GM12865 (cell line): ENCODE measurements around the gene ATP2A3.

Experiments
- DNase-seq: peaks from one replicate; pipeline ENCODE4 v3.0.0; 2010; ENCODE audit warnings: low read depth
- H3K4me3 ChIP-seq: 2 replicates; pipeline ENCODE4 v1.5.1; 2011; ENCODE audit warnings: mild to moderate bottlenecking, low read depth, low read length, control low read depth
- CTCF ChIP-seq: IDR thresholded peaks from 2 replicates; pipeline ENCODE4 v1.5.1; 2011; ENCODE audit warnings: low read length, control low read depth, low read depth, inconsistent platforms; ENCODE audit not compliant: insufficient read depth; ENCODE audit errors: missing control alignments

Gene ATP2A3

GRCh38 chr17:3972931-3973330, 8.7 kb upstream of the ATP2A3 start:
- no peak overlapping the region for H3K4me3 ChIP-seq
- DNase-seq: no peak
- TF ChIP-seq CTCF: no peak

- DNase-seq: no peak
- TF ChIP-seq CTCF: no peak
- H3K4me3 ChIP-seq: no peak overlapping the region
Measured at GRCh38 chr17:3972281-3972731, 8.1 kb upstream of the ATP2A3 start.

DNA sequence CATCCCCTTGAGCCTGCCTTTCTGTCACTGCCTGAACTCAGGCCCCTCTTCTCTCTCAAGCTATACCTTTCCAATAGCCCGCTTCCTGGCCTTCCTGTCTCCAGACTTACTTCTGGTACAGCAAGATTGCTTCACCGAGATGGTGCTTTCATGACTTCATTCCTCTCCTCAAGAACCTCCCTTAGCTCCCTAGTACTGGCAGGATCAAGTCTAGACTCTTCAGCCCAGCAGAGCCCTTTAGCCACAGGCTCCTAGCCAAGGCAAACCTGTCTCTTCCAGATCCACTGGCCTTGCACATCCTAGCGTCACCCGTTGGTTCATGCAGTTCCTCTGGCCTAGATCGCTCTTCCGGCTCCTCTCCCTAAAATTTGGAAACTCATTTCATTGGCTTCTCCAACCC, 6.4 kb upstream of the ATP2A3 start:
- DNase-seq: no peak
- no peak for TF ChIP-seq CTCF
- H3K4me3 ChIP-seq: no peak overlapping the region

DNA sequence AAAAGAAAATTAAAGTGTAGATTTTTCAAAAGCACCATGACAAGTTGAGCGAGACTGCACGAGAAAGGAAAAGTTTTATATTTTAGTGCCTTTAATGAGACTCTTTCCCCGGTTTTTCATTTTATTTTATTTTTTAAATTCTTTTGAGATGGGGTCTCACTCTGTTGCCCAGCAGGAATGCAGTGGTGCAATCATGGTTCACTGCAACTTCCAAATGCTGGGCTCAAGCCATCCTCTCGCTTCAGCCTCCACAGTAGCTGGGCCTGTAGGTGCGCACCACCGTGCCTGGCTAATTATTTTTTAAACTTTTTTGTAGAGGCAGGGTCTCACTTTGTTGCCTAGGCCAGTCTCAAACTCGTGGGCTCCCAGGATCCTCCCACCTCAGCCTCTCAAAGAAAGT, 5.7 kb upstream of the ATP2A3 start:
- TF ChIP-seq CTCF: no peak
- H3K4me3 ChIP-seq: no peak overlapping the region
- DNase-seq: no peak

DNA sequence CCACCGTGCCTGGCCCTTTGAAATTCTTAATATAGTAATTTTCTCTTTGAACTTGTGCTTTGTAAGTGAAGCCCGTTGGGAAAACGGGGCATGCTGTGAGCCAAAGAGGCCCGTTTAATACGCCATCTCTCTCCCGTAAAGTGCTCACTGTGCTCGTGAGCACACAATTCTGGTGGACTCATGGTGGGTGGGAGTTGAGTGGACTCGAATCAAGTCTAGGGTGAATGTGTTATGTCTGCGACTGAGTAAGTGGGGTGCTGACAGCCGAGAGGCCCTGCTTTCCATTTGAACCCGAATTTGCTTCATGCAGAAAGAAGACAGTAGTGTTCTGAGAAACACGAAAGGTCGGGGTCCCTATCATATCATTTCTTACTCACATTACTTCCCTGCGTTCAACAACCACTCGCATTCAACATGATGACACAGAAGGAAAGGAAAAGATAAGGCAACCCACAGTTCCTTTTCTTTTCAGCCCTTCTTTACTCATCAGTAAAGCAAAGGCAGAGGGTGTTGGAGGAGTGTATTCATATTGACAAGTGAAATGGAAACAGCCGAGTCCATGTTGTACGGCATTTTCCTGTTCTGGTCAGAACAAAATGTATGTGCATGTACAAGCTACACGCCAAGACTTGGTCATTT, 4.8 kb upstream of the ATP2A3 start:
- no peak overlapping the region for H3K4me3 ChIP-seq
- no peak for DNase-seq
- TF ChIP-seq CTCF: no peak

DNA sequence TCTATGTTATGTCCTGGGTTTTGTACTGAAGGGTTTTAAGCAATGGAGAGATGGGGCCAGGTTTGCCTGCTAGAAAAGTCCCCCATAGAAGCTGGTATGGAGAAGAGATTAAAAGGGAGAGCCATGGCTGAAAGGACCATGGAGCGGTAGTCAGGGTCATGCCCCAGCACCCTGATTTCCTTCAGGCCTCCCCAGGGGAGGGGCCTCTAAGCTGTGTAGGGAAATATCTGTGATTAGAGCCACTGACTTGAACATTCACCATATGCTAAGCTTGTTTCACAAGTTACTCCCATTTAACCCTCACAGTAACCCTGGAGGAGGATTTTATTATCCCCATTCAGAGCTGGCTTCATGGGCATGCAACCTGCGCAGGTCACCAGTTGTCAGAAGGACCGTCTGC, 3.8 kb upstream of the ATP2A3 start:
- no peak for TF ChIP-seq CTCF
- H3K4me3 ChIP-seq: no peak overlapping the region
- no peak for DNase-seq

DNA sequence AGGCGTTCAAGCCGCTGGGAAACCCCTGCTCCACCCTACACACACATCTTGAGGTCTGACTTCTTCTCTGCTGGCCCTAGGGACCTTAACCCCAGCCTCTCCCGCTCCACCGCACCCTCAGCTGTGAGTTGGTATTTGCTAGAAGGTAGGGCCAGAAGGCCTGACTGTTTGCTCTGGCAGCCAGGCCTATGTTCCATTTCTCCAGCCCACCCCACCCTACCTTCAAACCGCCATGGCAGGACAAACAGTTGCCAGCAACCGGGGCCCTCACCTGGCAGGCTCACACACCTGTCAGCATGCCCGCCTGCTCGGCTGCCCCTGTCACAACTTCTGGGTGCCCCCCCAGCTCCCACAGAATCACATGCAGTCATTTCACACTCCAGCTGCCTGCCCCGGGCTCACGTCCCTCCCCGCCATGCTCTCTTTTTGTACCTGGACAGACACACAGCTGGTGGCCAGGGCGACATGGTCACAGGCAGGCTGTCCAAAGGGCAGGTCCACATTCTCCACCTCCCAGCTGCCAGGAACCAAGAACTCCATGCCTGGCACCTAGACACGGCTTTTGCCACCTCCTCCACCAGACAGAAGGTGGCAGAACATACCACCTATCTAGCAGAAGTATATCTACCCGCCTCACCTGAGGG, 2.6 kb upstream of the ATP2A3 start:
- H3K4me3 ChIP-seq: no peak overlapping the region
- TF ChIP-seq CTCF: no peak
- no peak for DNase-seq
